Upper lobe of left lung (tissue), 4 donors: ENCODE data around the gene CRHR2.

Source experiments
- CTCF ChIP-seq, 6 experiments: fragments of 450-650 bp in 4 of 6; fragments of 200-600 bp in 2 of 6; sonication (generic) in 2 of 6; IDR thresholded peaks; one replicate each; pipeline ENCODE4 v1.5.1; 2016 to 2019; ENCODE audit warnings: antibody characterized with exemption in 6 of 6
- EP300 ChIP-seq, 4 donors: sonication (generic); formaldehyde crosslinking; IDR thresholded peaks; one replicate each; pipeline ENCODE4 v1.5.1; 2017; ENCODE audit warnings: antibody characterized with exemption in 4 of 4, control low read depth in 2 of 4
- POLR2A ChIP-seq, 4 donors: fragments of 450-650 bp; IDR thresholded peaks; one replicate each; pipeline ENCODE4 v1.5.1; 2016 to 2017; ENCODE audit warnings: antibody characterized with exemption in 4 of 4, mild to moderate bottlenecking in 2 of 4
- POLR2AphosphoS5 ChIP-seq, 2 donors: sonication (generic); formaldehyde crosslinking; IDR thresholded peaks; one replicate each; pipeline ENCODE4 v1.5.1; 2017; ENCODE audit warnings: antibody characterized with exemption in 2 of 2

- TF ChIP-seq CTCF (IDR thresholded peaks at IDR 0.05) (no peak), POLR2AphosphoS5 (IDR thresholded peaks at IDR 0.05) (no peak), POLR2A (IDR thresholded peaks at IDR 0.05) (no peak), EP300 (IDR thresholded peaks at IDR 0.05) (no peak)
These were observed 2.6 kb downstream of the CRHR2 start for GRCh38 chr7:30679664-30680063.
